ENCODE data around the gene CCDC13.

CCDC13 gene

DNA sequence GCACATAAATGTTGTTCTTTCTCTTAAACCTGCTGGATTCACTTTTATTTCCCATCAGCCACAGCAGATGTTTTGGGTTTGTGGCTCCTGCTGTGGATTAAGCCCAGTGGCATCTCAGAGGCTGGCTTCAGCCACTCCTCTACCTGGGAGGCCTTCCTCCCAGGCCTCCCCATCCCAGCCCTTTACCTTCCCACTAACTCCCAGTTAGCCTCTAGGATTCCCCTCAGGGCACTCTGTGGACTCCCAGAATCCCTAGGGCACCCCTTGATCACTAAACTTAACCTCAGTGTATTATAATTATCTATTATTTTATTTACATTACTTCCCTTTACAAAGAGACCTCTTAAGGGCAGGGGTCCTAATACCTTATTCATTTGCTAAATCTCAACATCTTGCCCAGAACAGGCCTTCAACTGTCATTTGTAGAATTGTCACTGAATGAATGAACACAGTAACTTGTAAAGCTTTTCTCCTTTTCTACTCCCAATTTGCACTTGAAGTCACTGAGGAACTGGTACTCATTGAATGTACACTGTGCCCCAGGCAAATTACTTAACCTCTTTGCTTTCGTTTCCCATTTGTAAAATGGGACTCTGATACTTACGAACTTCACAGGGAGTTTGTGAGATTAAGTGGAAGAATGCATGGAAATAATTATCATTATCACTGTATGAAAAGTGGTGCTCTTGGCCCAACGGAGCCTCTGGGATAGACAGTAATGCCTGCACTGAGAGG is 8.3 kb downstream of the CCDC13 start:
- ChIA-PET CTCF (interaction anchor here (1.4 kb wide), 1 partner anchor 535 kb away, joined by 4 read pairs; no protein-coding TSS in a partner anchor), POLR2A (no interaction called here)
- TF ChIP-seq NFRKB (IDR thresholded peaks at IDR 0.05) (no peak), SUZ12 (IDR thresholded peaks at IDR 0.05) (no peak), BHLHE40 (IDR thresholded peaks at IDR 0.05; ENCODE audit: borderline replicate concordance) (no peak), CTBP1 (IDR thresholded peaks at IDR 0.05; ENCODE audit: borderline replicate concordance) (no peak), FOXA1 (IDR thresholded peaks at IDR 0.05) (no peak), HDGF (IDR thresholded peaks at IDR 0.05; ENCODE audit: borderline replicate concordance) (no peak), FOXM1 (IDR thresholded peaks at IDR 0.05; ENCODE audit: borderline replicate concordance) (no peak), SP1 (IDR thresholded peaks at IDR 0.05) (no peak), ELF4 (IDR thresholded peaks at IDR 0.05) (no peak), ARNT (IDR thresholded peaks at IDR 0.05) (no peak), ZNF384 (IDR thresholded peaks at IDR 0.05) (no peak), TARDBP (IDR thresholded peaks at IDR 0.05) (no peak)
- TF ChIP-seq, protein P1, sequence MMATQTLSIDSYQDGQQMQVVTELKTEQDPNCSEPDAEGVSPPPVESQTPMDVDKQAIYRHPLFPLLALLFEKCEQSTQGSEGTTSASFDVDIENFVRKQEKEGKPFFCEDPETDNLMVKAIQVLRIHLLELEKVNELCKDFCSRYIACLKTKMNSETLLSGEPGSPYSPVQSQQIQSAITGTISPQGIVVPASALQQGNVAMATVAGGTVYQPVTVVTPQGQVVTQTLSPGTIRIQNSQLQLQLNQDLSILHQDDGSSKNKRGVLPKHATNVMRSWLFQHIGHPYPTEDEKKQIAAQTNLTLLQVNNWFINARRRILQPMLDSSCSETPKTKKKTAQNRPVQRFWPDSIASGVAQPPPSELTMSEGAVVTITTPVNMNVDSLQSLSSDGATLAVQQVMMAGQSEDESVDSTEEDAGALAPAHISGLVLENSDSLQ (IDR thresholded peaks at IDR 0.05), result no peak
- DNase-seq (ENCODE audit: extremely low spot score), result no peak

DNA sequence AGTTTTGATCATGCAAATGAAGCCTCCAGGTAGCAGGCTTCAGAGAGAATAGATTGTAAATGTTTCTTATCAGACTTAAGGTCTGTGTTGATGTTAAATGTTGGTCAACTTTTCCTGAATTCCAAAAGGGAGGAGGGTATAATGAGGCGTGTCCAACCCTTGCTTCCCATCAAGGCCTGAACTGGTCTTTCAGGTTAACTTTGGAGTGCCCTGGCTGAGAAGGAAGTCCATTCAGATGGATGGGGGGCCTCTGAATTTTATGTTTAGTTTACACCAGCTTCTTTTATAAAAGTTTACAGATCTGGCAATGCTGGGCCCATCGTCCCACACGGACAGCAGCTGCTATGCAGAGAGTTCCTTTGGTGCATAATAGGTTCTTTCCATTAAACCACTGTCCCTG is 8.9 kb downstream of the CCDC13 start:
- DNase-seq (ENCODE audit: extremely low spot score), result no peak
- TF ChIP-seq BHLHE40 (IDR thresholded peaks at IDR 0.05; ENCODE audit: borderline replicate concordance), result no peak
- TF ChIP-seq HDGF (IDR thresholded peaks at IDR 0.05; ENCODE audit: borderline replicate concordance), result no peak
- no peak for TF ChIP-seq FOXA1 (IDR thresholded peaks at IDR 0.05)
- TF ChIP-seq, protein P1 (IDR thresholded peaks at IDR 0.05), result no peak
- no peak for TF ChIP-seq ELF4 (IDR thresholded peaks at IDR 0.05)
- no peak for TF ChIP-seq TARDBP (IDR thresholded peaks at IDR 0.05)
- no peak for TF ChIP-seq FOXK2 (IDR thresholded peaks at IDR 0.05)
- no peak for TF ChIP-seq ARNT (IDR thresholded peaks at IDR 0.05)
- TF ChIP-seq FOXM1 (IDR thresholded peaks at IDR 0.05; ENCODE audit: borderline replicate concordance), result no peak
- no peak for TF ChIP-seq L3MBTL2 (conservative IDR thresholded peaks at IDR 0.05)
- no peak for TF ChIP-seq ZNF384 (IDR thresholded peaks at IDR 0.05)
- TF ChIP-seq SUZ12 (IDR thresholded peaks at IDR 0.05), result no peak
- TF ChIP-seq SP1 (IDR thresholded peaks at IDR 0.05), result no peak
- TF ChIP-seq CTBP1 (IDR thresholded peaks at IDR 0.05; ENCODE audit: borderline replicate concordance), result no peak
- ChIA-PET POLR2A (no interaction called here), CTCF (interaction anchor here (1.4 kb wide), 1 partner anchor 535 kb away, joined by 4 read pairs; no protein-coding TSS in a partner anchor)

DNA sequence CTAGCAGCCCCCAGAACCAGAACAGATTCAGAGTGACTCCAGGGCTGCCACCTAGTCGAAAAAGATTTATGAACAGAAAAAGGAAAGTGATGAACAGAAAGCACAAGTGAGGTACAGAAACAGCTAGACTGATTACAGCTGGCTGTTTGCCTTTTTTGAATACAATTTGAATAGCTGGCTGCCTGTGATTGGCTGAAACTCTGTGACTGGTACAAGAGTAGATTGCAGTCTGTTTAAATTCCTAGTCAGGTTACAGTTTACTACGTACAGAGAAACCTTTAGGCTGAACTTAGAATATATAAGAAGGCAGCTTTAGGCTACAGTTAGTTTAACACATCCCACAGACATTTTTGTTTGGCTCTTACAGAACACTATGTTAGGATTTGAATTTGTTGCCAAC is 10.0 kb downstream of the CCDC13 start:
- CTCF ChIA-PET, result no interaction called here

DNA sequence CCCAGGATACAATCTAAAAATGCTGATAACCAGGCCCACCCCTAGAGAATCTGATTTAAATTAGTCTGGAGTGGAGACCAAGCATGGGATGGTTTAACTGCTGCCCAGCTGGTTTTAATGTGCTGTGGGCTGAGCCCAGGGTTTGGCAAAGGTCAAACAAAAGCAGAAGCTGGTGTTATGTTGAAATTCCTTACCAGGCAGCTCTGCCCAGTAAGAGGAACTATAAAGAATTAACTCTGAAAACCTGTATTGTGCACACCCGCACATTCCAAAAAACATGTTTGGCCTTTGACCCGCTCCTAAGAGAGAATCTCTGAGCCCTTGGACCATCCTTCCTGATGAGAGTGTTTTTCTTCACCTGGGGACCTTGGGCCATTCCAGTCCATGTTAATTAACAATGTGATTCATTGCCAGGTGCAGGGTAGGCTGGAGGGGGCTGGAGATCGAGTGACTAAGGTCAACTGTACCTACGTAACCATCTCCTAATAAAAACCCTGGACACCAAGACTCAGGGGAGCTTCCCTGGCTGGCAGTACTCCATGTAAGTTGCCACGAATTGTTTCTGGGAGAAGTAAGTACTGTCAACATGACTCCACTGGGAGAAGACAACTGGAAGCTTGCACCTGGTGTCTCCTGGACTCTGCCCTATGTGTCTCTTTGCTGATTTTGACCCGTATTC is 10.9 kb downstream of the CCDC13 start:
- TF ChIP-seq SUZ12 (IDR thresholded peaks at IDR 0.05) (no peak), BHLHE40 (IDR thresholded peaks at IDR 0.05; ENCODE audit: borderline replicate concordance) (no peak), ZNF384 (IDR thresholded peaks at IDR 0.05) (no peak), ELF4 (IDR thresholded peaks at IDR 0.05) (no peak), FOXA1 (IDR thresholded peaks at IDR 0.05) (no peak), NFRKB (IDR thresholded peaks at IDR 0.05) (no peak), LEF1 (IDR thresholded peaks at IDR 0.05; ENCODE audit: borderline replicate concordance) (no peak), SP1 (IDR thresholded peaks at IDR 0.05) (no peak), TARDBP (IDR thresholded peaks at IDR 0.05) (no peak), L3MBTL2 (conservative IDR thresholded peaks at IDR 0.05) (no peak), FOXM1 (IDR thresholded peaks at IDR 0.05; ENCODE audit: borderline replicate concordance) (no peak), HDGF (IDR thresholded peaks at IDR 0.05; ENCODE audit: borderline replicate concordance) (no peak), CTBP1 (IDR thresholded peaks at IDR 0.05; ENCODE audit: borderline replicate concordance) (no peak), FOXK2 (IDR thresholded peaks at IDR 0.05) (no peak), ARNT (IDR thresholded peaks at IDR 0.05) (no peak)
- TF ChIP-seq, protein P1 (IDR thresholded peaks at IDR 0.05), result no peak
- POLR2A ChIA-PET, result no interaction called here
- DNase-seq (ENCODE audit: extremely low spot score), result no peak
- CTCF ChIA-PET, result no interaction called here

More for the DNA sequence above, 10.0 kb downstream of the CCDC13 start:
- no peak for TF ChIP-seq FOXK2 (IDR thresholded peaks at IDR 0.05)
- TF ChIP-seq BHLHE40 (IDR thresholded peaks at IDR 0.05; ENCODE audit: borderline replicate concordance), result no peak
- no peak for TF ChIP-seq ARNT (IDR thresholded peaks at IDR 0.05)
- no peak for TF ChIP-seq SUZ12 (IDR thresholded peaks at IDR 0.05)
- no peak for TF ChIP-seq CTBP1 (IDR thresholded peaks at IDR 0.05; ENCODE audit: borderline replicate concordance)
- POLR2A ChIA-PET, result no interaction called here
- DNase-seq (ENCODE audit: extremely low spot score), result no peak

DNA sequence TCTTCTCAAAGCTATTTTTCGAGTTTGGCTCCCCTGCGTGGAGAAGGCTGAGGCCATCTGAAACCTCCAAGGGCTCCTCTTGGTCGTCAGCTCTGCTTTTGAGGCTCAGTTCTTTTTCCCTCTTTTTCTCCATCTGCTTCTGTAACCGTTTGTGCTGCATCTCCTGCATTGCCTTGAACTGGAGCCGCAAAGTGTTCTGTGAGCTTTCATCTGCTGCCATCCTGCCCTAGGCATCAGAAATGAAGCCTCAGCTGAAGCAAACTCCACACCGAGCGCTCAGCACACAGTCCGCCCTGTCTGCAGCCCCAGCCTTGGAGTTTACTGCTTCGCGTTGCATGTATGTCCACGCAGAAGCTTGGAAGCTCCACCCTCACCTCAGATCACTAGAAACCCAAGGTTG is 14.9 kb downstream of the CCDC13 start:
- ChIA-PET CTCF (interaction anchor here (0.6 to 1.3 kb wide), 2 partner anchors 14 to 182 kb away, joined by 3 to 5 read pairs; no protein-coding TSS in a partner anchor), POLR2A (no interaction called here)
- no peak for DNase-seq (ENCODE audit: extremely low spot score)
- TF ChIP-seq FOXA1 (IDR thresholded peaks at IDR 0.05) (no peak), LEF1 (IDR thresholded peaks at IDR 0.05; ENCODE audit: borderline replicate concordance) (no peak), CTBP1 (IDR thresholded peaks at IDR 0.05; ENCODE audit: borderline replicate concordance) (no peak), FOXM1 (IDR thresholded peaks at IDR 0.05; ENCODE audit: borderline replicate concordance) (no peak), L3MBTL2 (conservative IDR thresholded peaks at IDR 0.05) (no peak)
